CD4-positive, alpha-beta T cell treated with Interleukin-4 for 4 hours (primary cell): ENCODE measurements around the gene BMP10.
"Not testable (repeated sequence)": the region's sequence is repeated elsewhere in the genome, so short reads cannot be mapped to it uniquely, and the experiment has no call there.

Source experiments
- DNase-seq: peaks from one replicate; pipeline ENCODE4 v3.0.0-alpha.2; 2020

The BMP10 gene

GRCh38 chr2:68871159-68871764 is at the start of gene BMP10:
Gene BMP10 (minus strand): TSS chr2:68871397. CDS start chr2:68871358, 39 bp downstream.
- DNase-seq: no peak

- no peak for DNase-seq
Measured at GRCh38 chr2:68920481-68921170, 49.4 kb upstream of the BMP10 start.

GRCh38 chr2:68918497-68918896 is 47.3 kb upstream of the BMP10 start:
- DNase-seq: no peak

GRCh38 chr2:68917034-68917718 is 46.0 kb upstream of the BMP10 start:
- DNase-seq: no peak

- no peak for DNase-seq
Measured at GRCh38 chr2:68916226-68916625, 45.0 kb upstream of the BMP10 start.

GRCh38 chr2:68915393-68915792 is 44.2 kb upstream of the BMP10 start:
- DNase-seq: no peak

GRCh38 chr2:68913359-68913758 is 42.2 kb upstream of the BMP10 start:
- no peak for DNase-seq

GRCh38 chr2:68912732-68913131 is 41.5 kb upstream of the BMP10 start:
- DNase-seq: peak; percentile 53

GRCh38 chr2:68912111-68912510 is 40.9 kb upstream of the BMP10 start:
- DNase-seq: no peak

- no peak for DNase-seq
Measured at GRCh38 chr2:68911709-68912108, 40.5 kb upstream of the BMP10 start.

GRCh38 chr2:68911246-68911645 is 40.0 kb upstream of the BMP10 start:
- DNase-seq: no peak

GRCh38 chr2:68909793-68910674 is 38.8 kb upstream of the BMP10 start:
- DNase-seq: peak; percentile 73

GRCh38 chr2:68908392-68908970 is 37.3 kb upstream of the BMP10 start:
- DNase-seq: peak; percentile 96

GRCh38 chr2:68907920-68908253 is 36.7 kb upstream of the BMP10 start:
- DNase-seq: no peak

GRCh38 chr2:68907232-68907919 is 36.2 kb upstream of the BMP10 start:
- peak; percentile 32 for DNase-seq

GRCh38 chr2:68906716-68907115 is 35.5 kb upstream of the BMP10 start:
- DNase-seq: no peak

- no peak for DNase-seq
Measured at GRCh38 chr2:68905116-68905515, 33.9 kb upstream of the BMP10 start.

GRCh38 chr2:68901561-68901960 is 30.4 kb upstream of the BMP10 start:
- DNase-seq: no peak

- no peak for DNase-seq
Measured at GRCh38 chr2:68901199-68901514, 30.0 kb upstream of the BMP10 start.

GRCh38 chr2:68900496-68901198 is 29.4 kb upstream of the BMP10 start:
- DNase-seq: no peak

GRCh38 chr2:68895981-68896380 is 24.8 kb upstream of the BMP10 start:
- not testable (repeated sequence) for DNase-seq

GRCh38 chr2:68889500-68889899 is 18.3 kb upstream of the BMP10 start:
- DNase-seq: no peak
